BJ (cell line): ENCODE data around the gene SH3GL2. TPM values are rescaled to one million over a fixed set of nuclear protein-coding genes. Genes with fewer than 3 reads are reported as not detected.

Source experiments
- CTCF ChIA-PET: fragments of 350-600 bp; formaldehyde crosslinking; extraction: SDS; loops from one replicate; lab custom pipeline; 2021; ENCODE audit warnings: antibody characterized with exemption, inconsistent platforms; lab: Yijun Ruan, JAX
- POLR2A ChIA-PET: fragments of 300-600 bp; sonication (Branson Sonifier 250); formaldehyde crosslinking; extraction: SDS; loops from one replicate; lab custom pipeline; 2021; ENCODE audit warnings: antibody characterized with exemption; lab: Charles Lee
- DNase-seq: peaks from one replicate; pipeline ENCODE4 v3.0.0-alpha.2; 2011; ENCODE audit warnings: low read depth
- H3K27me3 ChIP-seq: 2 replicates; pipeline ENCODE4 v1.6.0; 2011; ENCODE audit warnings: low read length; ENCODE audit not compliant: control insufficient read depth, insufficient read depth
- H3K36me3 ChIP-seq: 2 replicates; pipeline ENCODE4 v1.5.1; 2011; ENCODE audit warnings: low read length; ENCODE audit not compliant: control insufficient read depth, insufficient read depth
- H3K4me3 ChIP-seq: 2 replicates; pipeline ENCODE4 v1.5.1; 2011; ENCODE audit warnings: low read depth, mild to moderate bottlenecking, control low read depth, low read length
- CTCF ChIP-seq: IDR thresholded peaks from 2 replicates; pipeline ENCODE4 v1.5.1; 2011; ENCODE audit warnings: low read depth, mild to moderate bottlenecking, control low read depth, inconsistent platforms, low read length, moderate library complexity; ENCODE audit not compliant: insufficient read depth
- polyA plus RNA-seq: library from polyadenylated mRNA; depleted of rRNA; stranded (reverse); fragments of >200 nt; gene quantifications from 2 replicates; pipeline ENCODE4 v1.2.3, GENCODE V29; 2011

Gene SH3GL2
- polyA plus RNA-seq, 1 experiment, result 1.7 TPM

GRCh38 chr9:17719053-17719452, 140.2 kb downstream of the SH3GL2 start:
- TF ChIP-seq CTCF, result no peak
- ChIA-PET POLR2A (no interaction called here), CTCF (no interaction called here)
- no peaks in the 10 kb centered on the region for H3K27me3 ChIP-seq
- no peaks in the 10 kb centered on the region for H3K36me3 ChIP-seq
- no peak overlapping the region for H3K4me3 ChIP-seq
- no peak for DNase-seq

- Histone ChIP-seq H3K36me3 (no peaks in the 10 kb centered on the region), H3K4me3 (no peak overlapping the region), H3K27me3 (no peaks in the 10 kb centered on the region)
- no peak for TF ChIP-seq CTCF
- DNase-seq, result no peak
- ChIA-PET POLR2A (no interaction called here), CTCF (no interaction called here)
Observed at GRCh38 chr9:17721954-17722353, 143.1 kb downstream of the SH3GL2 start.

GRCh38 chr9:17723656-17724055, 144.8 kb downstream of the SH3GL2 start:
- H3K27me3 ChIP-seq, result no peaks in the 10 kb centered on the region
- no peaks in the 10 kb centered on the region for H3K36me3 ChIP-seq
- TF ChIP-seq CTCF, result no peak
- POLR2A ChIA-PET, result no interaction called here
- CTCF ChIA-PET, result no interaction called here
- H3K4me3 ChIP-seq, result no peak overlapping the region
- DNase-seq, result no peak

- no peak for TF ChIP-seq CTCF
- CTCF ChIA-PET, result interaction anchor here (0.7 to 1.6 kb wide), 2 partner anchors 18 to 32 kb away, joined by 3 read pairs; no protein-coding TSS in a partner anchor
- Histone ChIP-seq H3K27me3 (no peaks in the 10 kb centered on the region), H3K36me3 (no peaks in the 10 kb centered on the region), H3K4me3 (no peak overlapping the region)
- DNase-seq, result no peak
- POLR2A ChIA-PET, result no interaction called here
Observed at GRCh38 chr9:17725399-17726010, 146.6 kb downstream of the SH3GL2 start.

GRCh38 chr9:17726298-17726697, 147.4 kb downstream of the SH3GL2 start:
- ChIA-PET POLR2A (no interaction called here), CTCF (interaction anchor here (1.6 kb wide), 1 partner anchor 17 kb away, joined by 3 read pairs; no protein-coding TSS in a partner anchor)
- Histone ChIP-seq H3K4me3 (no peak overlapping the region), H3K36me3 (no peaks in the 10 kb centered on the region), H3K27me3 (no peaks in the 10 kb centered on the region)
- no peak for DNase-seq
- TF ChIP-seq CTCF, result no peak
